Naive thymus-derived CD8-positive, alpha-beta T cell (primary cell): ENCODE results near the gene DMRTA2. TPM values are rescaled to one million over a fixed set of nuclear protein-coding genes. Genes with fewer than 3 reads are reported as not detected.
"Not testable (repeated sequence)": the region's sequence is repeated elsewhere in the genome, so short reads cannot be mapped to it uniquely, and the experiment has no call there.

Experiments
- ATAC-seq, 2 donors: fragments of 150-1000 bp; cut with Tn5 transposase in 1 of 2; sonication (Bioruptor Pico), chemical (Tn5 transposase) in 1 of 2; 1 replicate in 1 of 2; 2 replicates in 1 of 2; pipeline ENCODE4 v1.10.0; 2021; ENCODE audit warnings: mild to moderate bottlenecking in 2 of 2, moderate library complexity in 2 of 2
- POLR2A ChIA-PET: fragments of 350-600 bp; sonication (Branson Sonifier 250); formaldehyde crosslinking; loops from one replicate; lab custom pipeline; 2021; ENCODE audit warnings: antibody characterized with exemption; lab: Charles Lee
- DNase-seq, 10 donors: peaks; one replicate each; pipeline versions ENCODE4 v3.0.0 to v3.0.0-alpha.2; 2020 to 2022
- H3K27ac Mint-ChIP-seq, 10 donors: one replicate each; pipeline ENCODE4 v1.8.0; 2020 to 2022; ENCODE audit warnings: mild to moderate bottlenecking in 10 of 10, mixed read lengths in 10 of 10, moderate library complexity in 4 of 10, inconsistent platforms in 1 of 10
- H3K27me3 Mint-ChIP-seq, 5 donors: one replicate each; pipeline ENCODE4 v1.8.0; 2021 to 2022; ENCODE audit warnings: mixed read lengths in 5 of 5
- H3K36me3 Mint-ChIP-seq, 3 donors: one replicate each; pipeline ENCODE4 v1.8.0; 2020 to 2022; ENCODE audit warnings: mixed read lengths in 3 of 3, mild to moderate bottlenecking in 2 of 3, inconsistent platforms in 1 of 3
- H3K4me1 Mint-ChIP-seq, 4 donors: one replicate each; pipeline ENCODE4 v1.8.0; 2021 to 2022; ENCODE audit warnings: mixed read lengths in 4 of 4
- H3K4me3 Mint-ChIP-seq, 10 donors: one replicate each; pipeline ENCODE4 v1.8.0; 2020 to 2022; ENCODE audit warnings: mild to moderate bottlenecking in 10 of 10, mixed read lengths in 10 of 10, moderate library complexity in 6 of 10, inconsistent platforms in 1 of 10
- H3K9me3 Mint-ChIP-seq, 9 donors: one replicate each; pipeline ENCODE4 v1.8.0; 2020 to 2022; ENCODE audit warnings: mixed read lengths in 9 of 9, mild to moderate bottlenecking in 3 of 9, inconsistent platforms in 1 of 9, moderate library complexity in 1 of 9
- polyA plus RNA-seq, 3 donors: library from polyadenylated mRNA; unstranded; fragments of 300-500 nt; fragmentation: Illumina TruSeq; gene quantifications; one replicate each; pipeline ENCODE4 v1.2.3, GENCODE V29; 2021
- total RNA-seq, 8 experiments: library from RNA in 2 of 8; stranded (reverse) in 2 of 8; gene quantifications; one replicate each; pipeline ENCODE4 v1.2.3 and lab custom pipeline; 2021 to 2026

The DMRTA2 gene
- total and polyA plus RNA-seq, 5 experiments from 2014 or later, result not detected

GRCh38 chr1:50415235-50416149 lies 7.8 kb downstream of the DMRTA2 start:
- POLR2A ChIA-PET, result no interaction called here
- ATAC-seq (no peak), DNase-seq (no peak)
- Mint-ChIP-seq H3K9me3 (peaks cover 0 to 17% (median 3%) of the 10 kb centered on the region in 9 donors), H3K36me3 (no peaks in the 10 kb centered on the region), H3K27ac (no peak overlapping the region), H3K4me1 (peaks cover 8 to 30% (median 23%) of the 10 kb centered on the region in 4 donors), H3K4me3 (peak overlapping the region in 1 of 10 donors; percentile 54), H3K27me3 (peaks cover 35 to 77% (median 62%) of the 10 kb centered on the region in 5 donors)

- Mint-ChIP-seq H3K4me3 (no peak overlapping the region), H3K27me3 (peaks cover 31 to 77% (median 57%) of the 10 kb centered on the region in 5 donors), H3K27ac (no peak overlapping the region), H3K36me3 (no peaks in the 10 kb centered on the region), H3K4me1 (peaks cover 2 to 24% (median 16%) of the 10 kb centered on the region in 4 donors), H3K9me3 (peaks cover 0 to 21% (median 6%) of the 10 kb centered on the region in 9 donors)
- POLR2A ChIA-PET, result no interaction called here
- no peak for DNase-seq
- ATAC-seq, result no peak
Measured at GRCh38 chr1:50414853-50415234, 8.4 kb downstream of the DMRTA2 start.

DNA sequence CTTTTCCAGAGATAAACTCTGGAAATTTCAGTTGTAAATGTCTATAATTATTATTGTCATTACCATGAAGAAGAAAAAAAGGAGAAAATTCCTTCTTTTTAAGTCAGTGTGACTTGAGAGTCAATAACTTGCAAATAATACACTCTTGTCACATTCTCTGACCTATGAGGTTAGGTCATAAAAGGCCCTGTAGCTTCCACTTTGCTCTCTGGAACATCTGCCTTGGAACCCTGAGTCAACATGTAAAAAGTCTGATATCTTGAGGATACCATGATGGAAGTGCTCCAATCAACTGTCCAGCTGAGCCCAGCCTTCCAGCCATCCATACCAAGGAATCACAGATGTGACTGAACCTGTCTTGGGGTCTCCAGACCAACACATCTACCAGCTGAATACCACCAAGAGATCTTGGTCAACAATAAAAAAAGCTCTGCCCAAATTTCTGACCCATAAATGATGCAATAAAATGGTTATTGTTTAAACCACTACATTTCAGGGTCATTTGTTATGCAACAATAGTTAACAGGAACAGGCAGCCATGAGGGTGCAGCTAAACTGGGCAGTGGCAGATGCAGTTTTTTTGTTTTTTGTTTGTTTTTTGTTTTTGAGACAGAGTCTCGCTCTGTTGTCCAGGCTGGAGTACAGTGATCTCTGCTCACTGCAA lies 10.3 kb downstream of the DMRTA2 start:
- DNase-seq (no peak), ATAC-seq (no peak)
- no peaks in the 10 kb centered on the region for H3K36me3 Mint-ChIP-seq
- no peak overlapping the region for H3K27ac Mint-ChIP-seq
- peaks cover 0 to 25% (median 6%) of the 10 kb centered on the region in 9 donors for H3K9me3 Mint-ChIP-seq
- no peak overlapping the region for H3K4me3 Mint-ChIP-seq
- peaks cover 0 to 15% (median 11%) of the 10 kb centered on the region in 4 donors for H3K4me1 Mint-ChIP-seq
- POLR2A ChIA-PET, result no interaction called here
- peaks cover 29 to 66% (median 45%) of the 10 kb centered on the region in 5 donors for H3K27me3 Mint-ChIP-seq

DNA sequence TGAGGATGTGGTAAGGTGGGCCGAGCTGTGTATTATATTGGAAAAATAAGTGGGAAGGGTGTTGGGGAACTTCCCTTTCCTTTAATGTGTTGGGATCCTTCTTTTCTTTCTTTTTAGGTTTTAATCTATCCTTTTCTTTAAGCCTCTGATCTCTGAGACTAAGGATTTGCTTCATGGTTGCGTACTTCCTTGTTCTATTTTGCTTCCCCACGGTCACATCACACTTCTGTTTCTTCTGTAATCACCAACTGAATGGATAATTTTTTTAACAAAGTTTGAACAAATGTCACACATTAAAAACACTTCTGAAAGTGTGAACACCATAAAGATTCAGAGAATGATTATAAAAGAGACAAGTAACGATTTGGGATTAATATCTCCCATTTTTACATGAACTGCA lies 17.4 kb downstream of the DMRTA2 start:
- H3K4me1 Mint-ChIP-seq, result no peaks in the 10 kb centered on the region
- peaks cover 38 to 77% (median 47%) of the 10 kb centered on the region in 5 donors for H3K27me3 Mint-ChIP-seq
- DNase-seq (no peak), ATAC-seq (no peak)
- no peak overlapping the region for H3K4me3 Mint-ChIP-seq
- peaks cover 0 to 2% (median 0%) of the 10 kb centered on the region in 3 donors for H3K36me3 Mint-ChIP-seq
- POLR2A ChIA-PET, result no interaction called here
- H3K27ac Mint-ChIP-seq, result no peak overlapping the region
- H3K9me3 Mint-ChIP-seq, result peaks cover 0 to 18% (median 7%) of the 10 kb centered on the region in 9 donors

- H3K9me3 Mint-ChIP-seq, result peaks cover 0 to 29% (median 5%) of the 10 kb centered on the region in 9 donors
- H3K27ac Mint-ChIP-seq, result no peak overlapping the region
- H3K36me3 Mint-ChIP-seq, result peaks cover 0 to 8% (median 0%) of the 10 kb centered on the region in 3 donors
- peaks cover 16 to 48% (median 18%) of the 10 kb centered on the region in 5 donors for H3K27me3 Mint-ChIP-seq
- DNase-seq, result no peak
- POLR2A ChIA-PET, result no interaction called here
- H3K4me1 Mint-ChIP-seq, result no peaks in the 10 kb centered on the region
- no peak for ATAC-seq
- H3K4me3 Mint-ChIP-seq, result no peak overlapping the region
Measured at GRCh38 chr1:50393522-50394120, 29.6 kb downstream of the DMRTA2 start.

- ATAC-seq, H3K27ac Mint-ChIP-seq, H3K4me3 Mint-ChIP-seq, H3K36me3 Mint-ChIP-seq, POLR2A ChIA-PET, DNase-seq, H3K4me1 Mint-ChIP-seq: not testable (repeated sequence)
- Mint-ChIP-seq H3K9me3 (peaks cover 4 to 11% (median 6%) of the 10 kb centered on the region in 9 donors), H3K27me3 (peaks cover 8 to 31% (median 12%) of the 10 kb centered on the region in 5 donors)
Measured at GRCh38 chr1:50381551-50381950, 41.7 kb downstream of the DMRTA2 start.

DNA sequence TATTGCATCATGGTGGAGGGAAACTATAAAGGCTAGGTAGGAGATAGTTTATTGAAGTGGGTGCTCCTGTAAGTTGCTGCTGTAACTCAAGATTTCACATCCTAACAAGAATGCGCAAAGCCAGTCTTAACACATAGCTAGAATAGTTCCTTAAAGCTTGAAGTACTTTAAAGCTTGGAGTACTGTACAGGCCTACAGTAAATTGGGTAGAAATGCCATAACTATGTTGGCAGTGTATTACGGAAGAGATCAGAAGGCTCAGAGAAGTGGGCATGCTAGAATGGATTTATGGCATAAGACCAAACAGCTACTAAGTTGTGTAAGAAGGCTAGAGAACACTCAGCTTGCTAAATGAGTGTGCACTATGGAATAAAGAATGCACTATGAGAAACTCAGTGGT lies 44.5 kb downstream of the DMRTA2 start:
- Mint-ChIP-seq H3K27ac (no peak overlapping the region), H3K36me3 (peaks cover 0 to 2% (median 0%) of the 10 kb centered on the region in 3 donors), H3K27me3 (peaks cover 8 to 19% (median 10%) of the 10 kb centered on the region in 5 donors), H3K4me1 (no peaks in the 10 kb centered on the region), H3K9me3 (peaks cover 0 to 15% (median 6%) of the 10 kb centered on the region in 9 donors), H3K4me3 (no peak overlapping the region)
- POLR2A ChIA-PET, result no interaction called here
- DNase-seq (no peak), ATAC-seq (no peak)

DNA sequence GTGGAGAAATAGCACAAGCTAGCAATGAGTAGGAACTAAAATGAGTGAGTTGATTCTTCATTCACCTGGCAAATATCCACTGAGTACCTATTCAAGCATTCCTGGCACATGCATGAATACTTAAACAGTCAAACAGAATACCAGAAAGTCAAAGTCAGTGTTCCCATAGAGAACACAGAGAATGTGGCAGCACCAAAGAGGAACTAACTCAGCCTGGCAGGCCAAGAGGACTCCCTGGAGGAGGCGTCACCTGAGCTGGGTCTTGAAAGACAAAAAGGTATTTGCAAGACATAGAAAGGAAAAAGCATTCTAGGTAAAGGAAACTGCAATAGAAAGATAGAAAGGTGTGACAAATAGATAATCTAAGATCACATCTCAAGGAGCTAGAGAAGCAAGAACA lies 49.7 kb downstream of the DMRTA2 start:
- Mint-ChIP-seq H3K9me3 (peaks cover 0 to 21% (median 4%) of the 10 kb centered on the region in 9 donors), H3K27ac (no peak overlapping the region), H3K4me3 (no peak overlapping the region), H3K4me1 (peaks cover 0 to 4% (median under 1%) of the 10 kb centered on the region in 4 donors), H3K27me3 (peaks cover 24 to 43% (median 40%) of the 10 kb centered on the region in 5 donors), H3K36me3 (peaks cover 0 to 5% (median 0%) of the 10 kb centered on the region in 3 donors)
- POLR2A ChIA-PET, result no interaction called here
- no peak for DNase-seq
- no peak for ATAC-seq

GRCh38 chr1:50371749-50372148 lies 51.5 kb downstream of the DMRTA2 start:
- ATAC-seq (no peak), DNase-seq (no peak)
- peaks cover 0 to 5% (median 0%) of the 10 kb centered on the region in 3 donors for H3K36me3 Mint-ChIP-seq
- H3K9me3 Mint-ChIP-seq, result peaks cover 0 to 21% (median 4%) of the 10 kb centered on the region in 9 donors
- POLR2A ChIA-PET, result no interaction called here
- no peak overlapping the region for H3K4me3 Mint-ChIP-seq
- H3K27me3 Mint-ChIP-seq, result peaks cover 24 to 53% (median 36%) of the 10 kb centered on the region in 5 donors
- H3K27ac Mint-ChIP-seq, result no peak overlapping the region
- H3K4me1 Mint-ChIP-seq, result peaks cover 0 to 6% (median 3%) of the 10 kb centered on the region in 4 donors

DNA sequence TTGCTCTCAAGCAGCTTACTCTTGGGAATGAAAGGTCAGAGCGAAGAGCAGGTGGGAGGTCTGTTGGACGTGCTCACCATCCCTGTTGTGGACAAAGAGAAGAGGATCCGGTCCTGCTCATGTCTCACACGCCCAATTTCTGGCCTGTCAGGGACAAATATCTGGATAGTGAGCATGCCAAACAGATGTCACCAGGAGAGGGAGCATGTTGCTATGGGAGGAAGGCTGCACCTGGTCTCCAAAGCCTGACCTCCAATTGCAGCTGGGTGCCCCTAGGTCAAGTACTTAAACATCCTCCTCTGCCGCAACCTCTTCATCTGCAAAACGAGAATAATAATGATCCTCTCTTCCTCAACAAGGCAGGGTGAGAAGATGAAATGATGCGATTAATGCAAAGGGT lies 53.4 kb downstream of the DMRTA2 start:
- no peak for DNase-seq
- ATAC-seq, result no peak
- Mint-ChIP-seq H3K27me3 (peaks cover 22 to 60% (median 35%) of the 10 kb centered on the region in 5 donors), H3K4me1 (peaks cover 0 to 9% (median 3%) of the 10 kb centered on the region in 4 donors), H3K9me3 (peaks cover 0 to 12% (median 4%) of the 10 kb centered on the region in 9 donors), H3K4me3 (no peak overlapping the region), H3K36me3 (peaks cover 0 to 5% (median 0%) of the 10 kb centered on the region in 3 donors), H3K27ac (no peak overlapping the region)
- POLR2A ChIA-PET, result no interaction called here

DNA sequence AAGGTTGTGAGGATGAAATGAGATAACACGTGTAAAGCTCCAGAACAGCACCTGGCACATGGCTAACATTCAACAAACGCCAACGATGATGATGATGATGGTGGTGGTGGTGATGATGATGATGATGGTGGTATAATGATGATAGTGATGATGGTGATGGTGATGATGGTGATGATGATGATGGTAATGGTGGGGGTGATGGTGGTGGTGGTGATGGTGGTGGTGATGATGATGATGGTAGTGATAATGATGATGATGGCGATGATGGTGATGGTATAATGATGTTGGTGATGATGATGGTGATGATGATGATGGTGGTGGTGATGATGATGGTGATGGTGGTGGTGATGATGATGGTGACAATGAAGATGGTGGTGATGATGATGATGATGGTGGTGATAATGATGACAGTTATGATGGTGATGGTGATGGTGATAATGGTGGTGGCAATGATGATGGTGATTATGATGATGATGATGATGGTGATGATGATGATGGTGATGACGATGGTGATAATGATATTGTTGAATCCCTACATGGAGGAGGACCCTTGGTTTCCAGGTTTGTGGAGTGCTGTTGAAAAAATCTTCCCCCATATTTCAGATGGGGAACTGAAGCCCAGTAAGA lies 54.1 kb downstream of the DMRTA2 start:
- Mint-ChIP-seq H3K27me3 (peaks cover 28 to 63% (median 36%) of the 10 kb centered on the region in 5 donors), H3K27ac (no peak overlapping the region)

More for the DNA sequence above, 54.1 kb downstream of the DMRTA2 start:
- H3K4me3 Mint-ChIP-seq, result no peak overlapping the region
- H3K9me3 Mint-ChIP-seq, result peaks cover 0 to 9% (median 2%) of the 10 kb centered on the region in 9 donors
- H3K36me3 Mint-ChIP-seq, result peaks cover 0 to 5% (median 0%) of the 10 kb centered on the region in 3 donors
- POLR2A ChIA-PET, result no interaction called here
- no peak for ATAC-seq
- DNase-seq, result no peak
- peaks cover 0 to 9% (median 3%) of the 10 kb centered on the region in 4 donors for H3K4me1 Mint-ChIP-seq
